H9 (cell line): ENCODE results near the gene TYRP1. TPM values are rescaled to one million over a fixed set of nuclear protein-coding genes. Genes with fewer than 3 reads are reported as not detected.

ENCODE experiments used
- DNase-seq: peaks from one replicate; pipeline ENCODE4 v3.0.0-alpha.2; 2017
- H2AFZ ChIP-seq: one replicate; pipeline ENCODE4 v1.6.1; 2013; ENCODE audit warnings: mild to moderate bottlenecking, low read length, control low read depth, moderate library complexity
- H2AK5ac ChIP-seq: 2 replicates; pipeline ENCODE4 v1.6.1; 2013; ENCODE audit warnings: low read length, control low read depth, mixed read lengths; ENCODE audit not compliant: insufficient read length
- H2BK120ac ChIP-seq: one replicate; pipeline ENCODE4 v1.6.1; 2013; ENCODE audit warnings: low read depth, mild to moderate bottlenecking, low read length, control low read depth, inconsistent platforms; ENCODE audit not compliant: poor library complexity, severe bottlenecking
- H2BK12ac ChIP-seq: 2 replicates; pipeline ENCODE4 v1.6.1; 2013; ENCODE audit warnings: low read length, control low read depth, mixed read lengths, low read depth; ENCODE audit not compliant: insufficient read length
- H2BK15ac ChIP-seq: 2 replicates; pipeline ENCODE4 v1.6.1; 2013; ENCODE audit warnings: low read depth, low read length, control low read depth
- H2BK20ac ChIP-seq: one replicate; pipeline ENCODE4 v1.6.1; 2013; ENCODE audit warnings: low read depth, mild to moderate bottlenecking, low read length, control low read depth, inconsistent platforms; ENCODE audit not compliant: poor library complexity, severe bottlenecking
- H2BK5ac ChIP-seq: 2 replicates; pipeline ENCODE4 v1.6.1; 2013; ENCODE audit warnings: low read length, control low read depth, mixed read lengths; ENCODE audit not compliant: insufficient read length
- H3K14ac ChIP-seq: 2 replicates; pipeline ENCODE4 v1.6.1; 2013; ENCODE audit warnings: low read length, control low read depth; ENCODE audit not compliant: insufficient read depth
- H3K18ac ChIP-seq: 2 replicates; pipeline ENCODE4 v1.6.1; 2013; ENCODE audit warnings: low read depth, mild to moderate bottlenecking, mixed read lengths, low read length, control low read depth; ENCODE audit not compliant: insufficient read length
- H3K23ac ChIP-seq: 2 replicates; pipeline ENCODE4 v1.6.1; 2013; ENCODE audit warnings: low read length, control low read depth, mixed read lengths, low read depth; ENCODE audit not compliant: insufficient read length
- H3K23me2 ChIP-seq: 2 replicates; pipeline ENCODE4 v1.6.1; 2013; ENCODE audit warnings: low read depth, mild to moderate bottlenecking, mixed read lengths, low read length, control low read depth; ENCODE audit not compliant: insufficient read length, poor library complexity, severe bottlenecking
- H3K27ac ChIP-seq: 2 replicates; pipeline ENCODE4 v1.5.1; 2013; ENCODE audit warnings: low read length, control low read depth, mixed read lengths, low read depth; ENCODE audit not compliant: insufficient read length
- H3K27me3 ChIP-seq: 2 replicates; pipeline ENCODE4 v1.6.1; 2013; ENCODE audit warnings: low read length, control low read depth, inconsistent platforms; ENCODE audit not compliant: insufficient read depth
- H3K4ac ChIP-seq: 2 replicates; pipeline ENCODE4 v1.6.1; 2013; ENCODE audit warnings: low read depth, mild to moderate bottlenecking, control low read depth, inconsistent platforms, low read length, moderate library complexity
- H3K4me1 ChIP-seq: 2 replicates; pipeline ENCODE4 v1.6.1; 2013; ENCODE audit warnings: low read length, control low read depth, inconsistent platforms; ENCODE audit not compliant: insufficient read depth
- H3K4me2 ChIP-seq: 2 replicates; pipeline ENCODE4 v1.6.1; 2013; ENCODE audit warnings: low read length, control low read depth, mixed read lengths; ENCODE audit not compliant: insufficient read length, insufficient read depth
- H3K56ac ChIP-seq: 2 replicates; pipeline ENCODE4 v1.6.1; 2013; ENCODE audit warnings: low read depth, mild to moderate bottlenecking, mixed read lengths, low read length, control low read depth; ENCODE audit not compliant: insufficient read length
- H3K79me1 ChIP-seq: 2 replicates; pipeline ENCODE4 v1.6.1; 2013; ENCODE audit warnings: low read depth, mild to moderate bottlenecking, moderate library complexity, low read length, control low read depth, inconsistent platforms; ENCODE audit not compliant: insufficient read depth, poor library complexity, severe bottlenecking
- H3K79me2 ChIP-seq: 2 replicates; pipeline ENCODE4 v1.6.1; 2013; ENCODE audit warnings: low read length, control low read depth, inconsistent platforms; ENCODE audit not compliant: insufficient read depth
- H3K9ac ChIP-seq: 2 replicates; pipeline ENCODE4 v1.6.1; 2013; ENCODE audit warnings: low read length, control low read depth, mixed read lengths; ENCODE audit not compliant: insufficient read length; ENCODE audit errors: extremely low read depth
- H3K9me3 ChIP-seq: one replicate; pipeline ENCODE4 v1.6.1; 2013; ENCODE audit warnings: low read depth, low read length, inconsistent platforms; ENCODE audit not compliant: control insufficient read depth
- H3T11ph ChIP-seq: one replicate; pipeline ENCODE4 v1.6.1; 2013; ENCODE audit warnings: mild to moderate bottlenecking, low read length, control low read depth, inconsistent platforms
- H4K20me1 ChIP-seq: one replicate; pipeline ENCODE4 v1.6.1; 2013; ENCODE audit not compliant: control insufficient read depth, insufficient read length, insufficient read depth
- H4K5ac ChIP-seq: 2 replicates; pipeline ENCODE4 v1.6.1; 2013; ENCODE audit warnings: low read depth, mild to moderate bottlenecking, mixed read lengths, low read length, control low read depth; ENCODE audit not compliant: insufficient read length
- H4K8ac ChIP-seq: replicated peaks from 2 replicates; pipeline ENCODE4 v1.6.1; 2013; ENCODE audit warnings: low read length, control low read depth, mixed read lengths, low read depth; ENCODE audit not compliant: insufficient read length
- H4K91ac ChIP-seq: 2 replicates; pipeline ENCODE4 v1.6.1; 2013; ENCODE audit warnings: low read depth, mild to moderate bottlenecking, moderate library complexity, mixed read lengths, low read length, control low read depth; ENCODE audit not compliant: insufficient read length
- H3K27ac Mint-ChIP-seq, 3 experiments: 2 replicates in 2 of 3; 3 replicates in 1 of 3; pipeline ENCODE4 v1.8.0; 2020 to 2021; ENCODE audit warnings: mixed read lengths in 3 of 3, mild to moderate bottlenecking in 1 of 3, moderate library complexity in 1 of 3
- H3K27me3 Mint-ChIP-seq: 2 replicates; pipeline ENCODE4 v1.8.0; 2021; ENCODE audit warnings: low read depth, mild to moderate bottlenecking, moderate library complexity, mixed read lengths
- H3K36me3 Mint-ChIP-seq, 3 experiments: 2 replicates in 2 of 3; 3 replicates in 1 of 3; pipeline ENCODE4 v1.8.0; 2020 to 2021; ENCODE audit warnings: low read depth in 3 of 3, mixed read lengths in 3 of 3; ENCODE audit not compliant: insufficient read depth in 1 of 3
- H3K4me1 Mint-ChIP-seq, 2 experiments: 2 replicates each; pipeline ENCODE4 v1.8.0; 2020; ENCODE audit warnings: mixed read lengths in 2 of 2
- H3K4me3 Mint-ChIP-seq, 2 experiments: 2 replicates in 1 of 2; 3 replicates in 1 of 2; pipeline ENCODE4 v1.8.0; 2020 to 2021; ENCODE audit warnings: mild to moderate bottlenecking in 2 of 2, mixed read lengths in 2 of 2, moderate library complexity in 1 of 2
- H3K9me3 Mint-ChIP-seq, 2 experiments: 2 replicates in 1 of 2; 3 replicates in 1 of 2; pipeline ENCODE4 v1.8.0; 2020; ENCODE audit warnings: mild to moderate bottlenecking in 2 of 2, mixed read lengths in 2 of 2, moderate library complexity in 1 of 2
- WGBS: extraction: QIAGEN DNeasy Blood & Tissue Kit; methylation state at CpG from one replicate; pipeline ENCODE4 v1.1.7; 2013; ENCODE audit warnings: missing lambda C conversion rate, low lambda C conversion rate, mixed read lengths; ENCODE audit not compliant: insufficient read length; ENCODE audit errors: extremely low coverage; 5-methylcytosine and 5-hydroxymethylcytosine counted together
- total RNA-seq: library from RNA; stranded (reverse); gene quantifications from 2 replicates; pipeline ENCODE4 v1.2.1, GENCODE V29; 2021
- TF ChIP-seq, protein P1 (sequence below): fragments of 200-600 bp; sonication (generic); conservative IDR thresholded peaks from 3 replicates; pipeline ENCODE4 v1.8.0; 2021; ENCODE audit warnings: antibody characterized with exemption, mild to moderate bottlenecking

The TYRP1 gene
- total RNA-seq, 1 experiment from 2014 or later: not detected

DNA sequence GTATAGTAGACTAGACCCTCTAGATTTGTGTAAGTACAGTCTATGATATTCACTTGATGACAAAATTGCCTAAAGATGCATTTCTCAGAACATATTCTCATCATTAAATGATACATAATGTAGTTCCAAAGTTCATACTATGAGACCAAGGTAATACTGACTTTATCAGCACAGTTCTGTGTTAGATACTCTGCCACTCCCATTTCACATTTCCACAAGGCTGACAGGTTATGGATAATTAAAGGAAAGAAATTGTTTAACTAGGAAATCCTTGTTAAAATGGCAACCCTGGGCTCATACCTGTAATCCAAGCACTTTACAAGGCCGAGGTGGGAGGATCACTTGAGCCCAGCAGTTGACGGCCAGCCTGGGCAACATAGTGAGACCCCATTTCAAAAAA is 33.6 kb downstream of the TYRP1 start:
- no peaks in the 10 kb centered on the region for H3K4me1 ChIP-seq
- WGBS: no CpG with 5 or more reads among the region's 2 CpGs

More for the DNA sequence above, 33.6 kb downstream of the TYRP1 start:
- no peak overlapping the region for H2BK120ac ChIP-seq
- H3K4me2 ChIP-seq: no peak overlapping the region
- no peak overlapping the region for H3T11ph ChIP-seq
- no peak overlapping the region for H3K23ac ChIP-seq
- Mint-ChIP-seq H3K36me3 (no peaks in the 10 kb centered on the region), H3K27me3 (no peaks in the 10 kb centered on the region), H3K4me3 (no peak overlapping the region), H3K4me1 (no peaks in the 10 kb centered on the region; a peak in 1 of 4 replicates), H3K27ac (no peak overlapping the region), H3K9me3 (no peaks in the 10 kb centered on the region)
- H2BK12ac ChIP-seq: no peak overlapping the region
- H4K20me1 ChIP-seq: no peaks in the 10 kb centered on the region
- no peak overlapping the region for H4K91ac ChIP-seq
- no peak overlapping the region for H4K5ac ChIP-seq
- no peak for DNase-seq
- H4K8ac ChIP-seq: no peak overlapping the region
- no peak overlapping the region for H3K14ac ChIP-seq
- no peaks in the 10 kb centered on the region for H3K27me3 ChIP-seq
- H3K4ac ChIP-seq: no peak overlapping the region
- H3K9ac ChIP-seq: no peak overlapping the region
- TF ChIP-seq, protein P1, sequence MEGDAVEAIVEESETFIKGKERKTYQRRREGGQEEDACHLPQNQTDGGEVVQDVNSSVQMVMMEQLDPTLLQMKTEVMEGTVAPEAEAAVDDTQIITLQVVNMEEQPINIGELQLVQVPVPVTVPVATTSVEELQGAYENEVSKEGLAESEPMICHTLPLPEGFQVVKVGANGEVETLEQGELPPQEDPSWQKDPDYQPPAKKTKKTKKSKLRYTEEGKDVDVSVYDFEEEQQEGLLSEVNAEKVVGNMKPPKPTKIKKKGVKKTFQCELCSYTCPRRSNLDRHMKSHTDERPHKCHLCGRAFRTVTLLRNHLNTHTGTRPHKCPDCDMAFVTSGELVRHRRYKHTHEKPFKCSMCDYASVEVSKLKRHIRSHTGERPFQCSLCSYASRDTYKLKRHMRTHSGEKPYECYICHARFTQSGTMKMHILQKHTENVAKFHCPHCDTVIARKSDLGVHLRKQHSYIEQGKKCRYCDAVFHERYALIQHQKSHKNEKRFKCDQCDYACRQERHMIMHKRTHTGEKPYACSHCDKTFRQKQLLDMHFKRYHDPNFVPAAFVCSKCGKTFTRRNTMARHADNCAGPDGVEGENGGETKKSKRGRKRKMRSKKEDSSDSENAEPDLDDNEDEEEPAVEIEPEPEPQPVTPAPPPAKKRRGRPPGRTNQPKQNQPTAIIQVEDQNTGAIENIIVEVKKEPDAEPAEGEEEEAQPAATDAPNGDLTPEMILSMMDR: no peak
- H2BK15ac ChIP-seq: no peak overlapping the region
- no peak overlapping the region for H2BK5ac ChIP-seq
- H3K23me2 ChIP-seq: no peaks in the 10 kb centered on the region
- H3K79me2 ChIP-seq: no peaks in the 10 kb centered on the region
- no peaks in the 10 kb centered on the region for H3K9me3 ChIP-seq
- no peaks in the 10 kb centered on the region for H3K79me1 ChIP-seq
- H2AK5ac ChIP-seq: no peak overlapping the region
- H3K56ac ChIP-seq: no peak overlapping the region
- H2BK20ac ChIP-seq: no peak overlapping the region
- no peak overlapping the region for H2AFZ ChIP-seq
- H3K18ac ChIP-seq: no peak overlapping the region
- H3K27ac ChIP-seq: no peak overlapping the region
